ENCODE data around the gene PNLIPRP2.

Gene PNLIPRP2

GRCh38 chr10:116636385-116636784 is 15.6 kb downstream of the PNLIPRP2 start:
- DNase-seq (ENCODE audit: extremely low read depth, low read depth), result no peak
- no peak for TF ChIP-seq CTCF (IDR thresholded peaks at IDR 0.05; ENCODE audit: low read depth, low read length)

- TF ChIP-seq CTCF (IDR thresholded peaks at IDR 0.05; ENCODE audit: low read depth, low read length), result no peak
- DNase-seq (ENCODE audit: extremely low read depth, low read depth), result no peak
These were observed 16.2 kb downstream of the PNLIPRP2 start for GRCh38 chr10:116636976-116637375.

GRCh38 chr10:116637830-116638229 is 17.1 kb downstream of the PNLIPRP2 start:
- no peak for TF ChIP-seq CTCF (IDR thresholded peaks at IDR 0.05; ENCODE audit: low read depth, low read length)
- DNase-seq (ENCODE audit: extremely low read depth, low read depth), result no peak

- no peak for DNase-seq (ENCODE audit: extremely low read depth, low read depth)
These were observed 25.7 kb downstream of the PNLIPRP2 start for GRCh38 chr10:116646502-116646901.

GRCh38 chr10:116648903-116649302 is 28.1 kb downstream of the PNLIPRP2 start:
- DNase-seq (ENCODE audit: extremely low read depth, low read depth), result no peak
- TF ChIP-seq CTCF (IDR thresholded peaks at IDR 0.05; ENCODE audit: low read depth, low read length), result no peak

More at GRCh38 chr10:116646502-116646901, 25.7 kb downstream of the PNLIPRP2 start:
- no peak for TF ChIP-seq CTCF (IDR thresholded peaks at IDR 0.05; ENCODE audit: low read depth, low read length)

- TF ChIP-seq CTCF (IDR thresholded peaks at IDR 0.05; ENCODE audit: low read depth, low read length), result no peak
- no peak for DNase-seq (ENCODE audit: extremely low read depth, low read depth)
These were observed 33.1 kb downstream of the PNLIPRP2 start for GRCh38 chr10:116653885-116654284.

GRCh38 chr10:116654816-116655215 is 34.1 kb downstream of the PNLIPRP2 start:
- DNase-seq (ENCODE audit: extremely low read depth, low read depth), result no peak
- peak; percentile 6 for TF ChIP-seq CTCF (IDR thresholded peaks at IDR 0.05; ENCODE audit: low read depth, low read length)

Data from AG09319 (cell line).